ENCODE results near the gene PTBP3.

- TF ChIP-seq SMC3 (IDR thresholded peaks at IDR 0.05; ENCODE audit: low read depth, low read length) (no peak), YY1 (IDR thresholded peaks at IDR 0.05; ENCODE audit: low read depth) (no peak), RCOR1 (IDR thresholded peaks at IDR 0.05; ENCODE audit: low read length) (no peak), CTCF (IDR thresholded peaks at IDR 0.05) (no peak), USF1 (IDR thresholded peaks at IDR 0.05; ENCODE audit: borderline replicate concordance, low read depth) (no peak), MAX (IDR thresholded peaks at IDR 0.05; ENCODE audit: low read depth) (no peak), POLR2AphosphoS5 (IDR thresholded peaks at IDR 0.05; ENCODE audit: low read depth, low read length) (no peak), USF2 (IDR thresholded peaks at IDR 0.05; ENCODE audit: borderline replicate concordance, low read depth, low read length) (no peak), FOXM1 (IDR thresholded peaks at IDR 0.05; ENCODE audit: low read depth) (no peak), FOXJ3 (CRISPR knock-in tag; IDR thresholded peaks at IDR 0.05) (no peak), REST (IDR thresholded peaks at IDR 0.05; ENCODE audit: low read depth, low read length) (no peak), EZH2phosphoT487 (IDR thresholded peaks at IDR 0.05; ENCODE audit: borderline replicate concordance, low read depth) (no peak), RXRA (IDR thresholded peaks at IDR 0.05; ENCODE audit: borderline replicate concordance, low read depth) (no peak), EP300 (IDR thresholded peaks at IDR 0.05; ENCODE audit: borderline replicate concordance in 1 of 2, low read depth in 1 of 2, low read length in 1 of 2) (no peak)
These were observed 55.3 kb downstream of the PTBP3 start for GRCh38 chr9:112278152-112278551.
